HG03095 (cell line): ENCODE measurements around the gene PLA2G3.
"Not testable (repeated sequence)": the region's sequence is repeated elsewhere in the genome, so short reads cannot be mapped to it uniquely, and the experiment has no call there.

ENCODE experiments used
- ATAC-seq: cut with Tn5 transposase; IDR thresholded peaks from one replicate; pipeline ENCODE4 v1.9.1; 2021; ENCODE audit warnings: moderate library complexity; ENCODE audit not compliant: unreplicated experiment

Gene PLA2G3

GRCh38 chr22:31139866-31140716 lies at the start of gene PLA2G3:
PLA2G3 (minus strand) TSS chr22:31140508; CDS start chr22:31140354, 154 bp downstream.
- no peak for ATAC-seq

- ATAC-seq, result no peak
These were observed 47.3 kb upstream of the PLA2G3 start for GRCh38 chr22:31187627-31188026.

- ATAC-seq, result no peak
These were observed 44.7 kb upstream of the PLA2G3 start for GRCh38 chr22:31185056-31185455.

GRCh38 chr22:31184015-31184414 lies 43.7 kb upstream of the PLA2G3 start:
- no peak for ATAC-seq

GRCh38 chr22:31179345-31179744 lies 39.0 kb upstream of the PLA2G3 start:
- no peak for ATAC-seq

- ATAC-seq, result no peak
These were observed 38.6 kb upstream of the PLA2G3 start for GRCh38 chr22:31178859-31179258.

GRCh38 chr22:31177420-31178162 lies 37.3 kb upstream of the PLA2G3 start:
- no peak for ATAC-seq

GRCh38 chr22:31176923-31177322 lies 36.6 kb upstream of the PLA2G3 start:
- ATAC-seq, result no peak

GRCh38 chr22:31173386-31174145 lies 33.3 kb upstream of the PLA2G3 start:
- no peak for ATAC-seq

- not testable (repeated sequence) for ATAC-seq
These were observed 31.4 kb upstream of the PLA2G3 start for GRCh38 chr22:31171734-31172133.

- ATAC-seq, result no peak
These were observed 30.7 kb upstream of the PLA2G3 start for GRCh38 chr22:31170971-31171370.

GRCh38 chr22:31162015-31162765 lies 21.9 kb upstream of the PLA2G3 start:
- ATAC-seq, result no peak

GRCh38 chr22:31161386-31161785 lies 21.1 kb upstream of the PLA2G3 start:
- ATAC-seq, result no peak

- ATAC-seq, result no peak
These were observed 20.1 kb upstream of the PLA2G3 start for GRCh38 chr22:31160328-31160978.

- no peak for ATAC-seq
These were observed 15.1 kb upstream of the PLA2G3 start for GRCh38 chr22:31155422-31155821.

GRCh38 chr22:31154975-31155374 lies 14.7 kb upstream of the PLA2G3 start:
- ATAC-seq, result no peak

- ATAC-seq, result no peak
These were observed 13.0 kb upstream of the PLA2G3 start for GRCh38 chr22:31153357-31153756.

- no peak for ATAC-seq
These were observed 11.6 kb upstream of the PLA2G3 start for GRCh38 chr22:31151872-31152271.

- ATAC-seq, result no peak
These were observed 10.3 kb upstream of the PLA2G3 start for GRCh38 chr22:31150615-31151014.

GRCh38 chr22:31148953-31149627 lies 8.8 kb upstream of the PLA2G3 start:
- no peak for ATAC-seq
